DND-41 (cell line): ENCODE data around the gene GABRG3.

Experiments used
- ATAC-seq: fragments of 200-7000 bp; cut with Tn5 transposase; 3 replicates; pipeline ENCODE4 v1.9.1; 2021; ENCODE audit warnings: low read depth; ENCODE audit not compliant: insufficient read depth
- DNase-seq: peaks from one replicate; pipeline ENCODE4 v3.0.0-alpha.2; 2020
- H2AFZ ChIP-seq: 2 replicates; pipeline ENCODE4 v1.6.0; 2012; ENCODE audit warnings: low read depth, low read length
- H3K27ac ChIP-seq: 2 replicates; pipeline ENCODE4 v1.5.1; 2012; ENCODE audit warnings: low read length, inconsistent platforms
- H3K27me3 ChIP-seq: fragments of 200-600 bp; sonication (generic); 2 replicates; pipeline ENCODE4 v1.6.0; 2012; ENCODE audit warnings: low read length, mild to moderate bottlenecking, inconsistent platforms; ENCODE audit not compliant: insufficient read depth, poor library complexity
- H3K36me3 ChIP-seq: 2 replicates; pipeline ENCODE4 v1.5.1; 2012; ENCODE audit warnings: low read length, inconsistent platforms; ENCODE audit not compliant: insufficient read depth
- H3K4me1 ChIP-seq: 2 replicates; pipeline ENCODE4 v1.5.1; 2012; ENCODE audit warnings: mild to moderate bottlenecking, low read length; ENCODE audit not compliant: insufficient read depth
- H3K4me2 ChIP-seq: 2 replicates; pipeline ENCODE4 v1.6.0; 2012; ENCODE audit warnings: mild to moderate bottlenecking, moderate library complexity, low read length, inconsistent platforms; ENCODE audit not compliant: insufficient read depth
- H3K4me3 ChIP-seq, 2 experiments: fragments of 200-600 bp in 1 of 2; shearing (Covaris generic) in 1 of 2; 2 replicates each; pipeline ENCODE4 v1.5.1; 2012 to 2016; ENCODE audit warnings: inconsistent platforms in 2 of 2, low read length in 2 of 2, mild to moderate bottlenecking in 2 of 2, low read depth in 1 of 2, moderate library complexity in 1 of 2
- H3K79me2 ChIP-seq: 2 replicates; pipeline ENCODE4 v1.6.0; 2012; ENCODE audit warnings: low read length, inconsistent platforms; ENCODE audit not compliant: insufficient read depth
- H3K9ac ChIP-seq: 2 replicates; pipeline ENCODE4 v1.6.0; 2012; ENCODE audit warnings: low read depth, mild to moderate bottlenecking, inconsistent platforms, low read length, moderate library complexity
- H3K9me3 ChIP-seq: 2 replicates; pipeline ENCODE4 v1.5.1; 2012; ENCODE audit warnings: low read length, moderate library complexity, mild to moderate bottlenecking, inconsistent platforms; ENCODE audit not compliant: insufficient read depth, severe bottlenecking
- H4K20me1 ChIP-seq: 2 replicates; pipeline ENCODE4 v1.6.0; 2012; ENCODE audit warnings: low read length; ENCODE audit not compliant: insufficient read depth
- EZH2 ChIP-seq: IDR thresholded peaks from 3 replicates; pipeline ENCODE4 v1.6.1; 2012; ENCODE audit warnings: borderline replicate concordance, low read depth, mild to moderate bottlenecking, moderate library complexity, low read length, inconsistent platforms; ENCODE audit not compliant: severe bottlenecking
- TF ChIP-seq, protein P1 (sequence below): IDR thresholded peaks from 2 replicates; pipeline ENCODE4 v1.5.1; 2012; ENCODE audit warnings: borderline replicate concordance, low read length, moderate library complexity, mild to moderate bottlenecking; ENCODE audit not compliant: poor library complexity, severe bottlenecking; ENCODE audit errors: extremely low read depth

Gene GABRG3

DNA sequence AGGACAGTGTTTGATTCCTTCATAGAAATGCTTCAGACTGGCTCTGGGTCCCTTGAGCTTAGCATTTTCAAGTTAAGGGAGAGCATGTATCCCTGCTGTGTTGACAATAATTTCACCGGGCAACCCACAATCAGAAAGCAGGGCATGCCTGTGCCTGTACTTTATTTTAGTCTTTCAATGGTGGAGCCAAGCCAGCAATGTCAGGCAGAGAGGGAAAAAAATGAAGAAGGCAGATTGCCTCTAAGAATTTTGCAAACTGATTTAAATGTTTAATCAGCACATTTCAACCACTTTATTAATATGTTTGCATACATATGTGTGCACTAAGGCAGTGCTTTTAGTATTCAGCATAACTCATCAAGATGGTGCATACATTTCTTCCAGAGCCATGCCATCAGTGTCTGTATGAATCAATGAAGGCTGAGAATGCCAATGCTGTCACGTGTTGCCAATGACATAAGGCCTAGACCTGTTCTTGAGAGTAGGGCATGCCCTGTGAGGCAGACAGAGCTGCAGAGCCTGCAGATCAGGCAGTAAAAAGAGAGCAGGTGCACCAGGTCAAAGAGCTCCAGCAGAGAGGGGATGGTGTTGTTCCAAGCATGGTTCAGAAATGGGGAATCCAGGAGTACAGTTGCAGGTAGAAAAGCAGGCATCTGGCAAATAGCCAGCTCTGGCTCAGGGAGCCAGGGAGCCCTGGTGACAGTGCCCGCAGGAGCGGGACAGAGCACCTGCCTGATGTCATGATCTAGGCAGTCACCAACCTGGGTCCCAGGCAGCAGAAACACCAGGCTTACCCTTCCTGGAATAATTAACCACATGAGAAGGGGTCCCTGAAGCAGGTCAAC lies 508.5 kb downstream of the GABRG3 start:
- TF ChIP-seq, protein P1, sequence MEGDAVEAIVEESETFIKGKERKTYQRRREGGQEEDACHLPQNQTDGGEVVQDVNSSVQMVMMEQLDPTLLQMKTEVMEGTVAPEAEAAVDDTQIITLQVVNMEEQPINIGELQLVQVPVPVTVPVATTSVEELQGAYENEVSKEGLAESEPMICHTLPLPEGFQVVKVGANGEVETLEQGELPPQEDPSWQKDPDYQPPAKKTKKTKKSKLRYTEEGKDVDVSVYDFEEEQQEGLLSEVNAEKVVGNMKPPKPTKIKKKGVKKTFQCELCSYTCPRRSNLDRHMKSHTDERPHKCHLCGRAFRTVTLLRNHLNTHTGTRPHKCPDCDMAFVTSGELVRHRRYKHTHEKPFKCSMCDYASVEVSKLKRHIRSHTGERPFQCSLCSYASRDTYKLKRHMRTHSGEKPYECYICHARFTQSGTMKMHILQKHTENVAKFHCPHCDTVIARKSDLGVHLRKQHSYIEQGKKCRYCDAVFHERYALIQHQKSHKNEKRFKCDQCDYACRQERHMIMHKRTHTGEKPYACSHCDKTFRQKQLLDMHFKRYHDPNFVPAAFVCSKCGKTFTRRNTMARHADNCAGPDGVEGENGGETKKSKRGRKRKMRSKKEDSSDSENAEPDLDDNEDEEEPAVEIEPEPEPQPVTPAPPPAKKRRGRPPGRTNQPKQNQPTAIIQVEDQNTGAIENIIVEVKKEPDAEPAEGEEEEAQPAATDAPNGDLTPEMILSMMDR, result no peak
- TF ChIP-seq EZH2, result no peak

DNA sequence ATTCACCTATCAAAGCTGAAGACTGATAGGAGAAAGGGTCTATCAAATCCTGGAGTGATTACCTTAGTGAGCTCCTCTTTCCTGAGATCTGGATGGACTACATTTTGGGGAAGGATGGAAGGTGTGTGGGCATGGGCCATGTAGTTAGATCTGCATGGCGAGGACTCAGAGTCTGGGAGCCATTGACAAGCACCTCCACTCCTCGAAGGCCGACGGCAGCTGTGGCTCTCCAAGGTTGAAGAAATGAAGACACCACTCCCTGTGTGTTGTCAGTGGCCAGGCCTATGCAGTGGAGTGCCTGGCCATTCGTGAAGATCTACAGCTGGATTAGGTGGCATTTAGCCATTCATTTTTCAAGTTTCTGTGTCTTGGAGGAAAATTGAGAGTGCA lies 509.2 kb downstream of the GABRG3 start:
- Histone ChIP-seq H3K36me3 (no peaks in the 10 kb centered on the region), H2AFZ (no peak overlapping the region), H3K9me3 (no peaks in the 10 kb centered on the region), H3K79me2 (no peaks in the 10 kb centered on the region), H3K9ac (no peak overlapping the region), H3K4me1 (no peaks in the 10 kb centered on the region), H4K20me1 (no peaks in the 10 kb centered on the region), H3K4me2 (no peak overlapping the region), H3K27ac (no peak overlapping the region), H3K27me3 (no peaks in the 10 kb centered on the region), H3K4me3 (no peak overlapping the region)
- DNase-seq, result no peak
- no peak for ATAC-seq
- TF ChIP-seq, protein P1, result no peak
- TF ChIP-seq EZH2, result no peak

More for the DNA sequence above, 508.5 kb downstream of the GABRG3 start:
- no peaks in the 10 kb centered on the region for H3K36me3 ChIP-seq
- H4K20me1 ChIP-seq, result no peaks in the 10 kb centered on the region
- H2AFZ ChIP-seq, result no peak overlapping the region
- ATAC-seq, result no peak
- no peaks in the 10 kb centered on the region for H3K9me3 ChIP-seq
- H3K79me2 ChIP-seq, result no peaks in the 10 kb centered on the region
- H3K4me3 ChIP-seq, result no peak overlapping the region
- no peaks in the 10 kb centered on the region for H3K4me1 ChIP-seq
- DNase-seq, result no peak
- no peak overlapping the region for H3K9ac ChIP-seq
- no peak overlapping the region for H3K4me2 ChIP-seq
- no peak overlapping the region for H3K27ac ChIP-seq
- no peaks in the 10 kb centered on the region for H3K27me3 ChIP-seq

DNA sequence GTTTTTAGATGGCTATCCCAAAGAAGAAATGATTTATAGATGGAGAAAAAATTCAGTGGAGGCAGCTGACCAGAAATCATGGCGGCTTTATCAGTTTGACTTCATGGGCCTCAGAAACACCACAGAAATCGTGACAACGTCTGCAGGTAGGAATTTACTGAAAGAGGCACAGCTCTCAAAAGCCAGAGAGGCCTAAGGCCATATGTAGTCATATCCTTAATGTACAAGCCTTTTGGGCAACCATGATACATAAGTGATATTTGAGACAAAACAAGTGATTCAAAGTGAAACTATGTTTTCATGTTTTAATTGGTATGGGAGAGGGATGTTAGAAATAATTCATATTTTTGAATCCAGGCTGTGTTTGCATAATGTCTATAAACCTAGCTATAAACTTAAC lies 509.7 kb downstream of the GABRG3 start:
- no peaks in the 10 kb centered on the region for H3K27me3 ChIP-seq
- no peak for DNase-seq
- H3K79me2 ChIP-seq, result no peaks in the 10 kb centered on the region
- no peak for ATAC-seq
- H2AFZ ChIP-seq, result no peak overlapping the region
- no peaks in the 10 kb centered on the region for H3K36me3 ChIP-seq
- no peak overlapping the region for H3K4me3 ChIP-seq
- TF ChIP-seq, protein P1, result no peak
- TF ChIP-seq EZH2, result no peak
- H3K27ac ChIP-seq, result no peak overlapping the region
- H3K4me2 ChIP-seq, result no peak overlapping the region
- no peaks in the 10 kb centered on the region for H3K9me3 ChIP-seq
- H4K20me1 ChIP-seq, result no peaks in the 10 kb centered on the region
- no peak overlapping the region for H3K9ac ChIP-seq
- H3K4me1 ChIP-seq, result no peaks in the 10 kb centered on the region
